ENCODE measurements around the gene H6PD.

The H6PD gene

GRCh38 chr1:9282696-9282955, 48.1 kb downstream of the H6PD start:
- no peak for TF ChIP-seq CTCF (IDR thresholded peaks at IDR 0.05; ENCODE audit: borderline replicate concordance, insufficient read depth, low read depth, low read length)

GRCh38 chr1:9284061-9284460, 49.5 kb downstream of the H6PD start:
- H3K4me3 ChIP-seq (ENCODE audit: low read depth, low read length) = no peak overlapping the region
- TF ChIP-seq CTCF (IDR thresholded peaks at IDR 0.05; ENCODE audit: borderline replicate concordance, insufficient read depth, low read depth, low read length) = no peak

More at GRCh38 chr1:9282696-9282955, 48.1 kb downstream of the H6PD start:
- H3K4me3 ChIP-seq (ENCODE audit: low read depth, low read length) = no peak overlapping the region

GRCh38 chr1:9286556-9286955, 52.0 kb downstream of the H6PD start:
- no peak for TF ChIP-seq CTCF (IDR thresholded peaks at IDR 0.05; ENCODE audit: borderline replicate concordance, insufficient read depth, low read depth, low read length)
- H3K4me3 ChIP-seq (ENCODE audit: low read depth, low read length) = no peak overlapping the region

- H3K4me3 ChIP-seq (ENCODE audit: low read depth, low read length) = no peak overlapping the region
- TF ChIP-seq CTCF (IDR thresholded peaks at IDR 0.05; ENCODE audit: borderline replicate concordance, insufficient read depth, low read depth, low read length) = peak; percentile 79
Measured at GRCh38 chr1:9289090-9289534, 54.5 kb downstream of the H6PD start.

GRCh38 chr1:9289711-9290485, 55.3 kb downstream of the H6PD start:
- no peak for TF ChIP-seq CTCF (IDR thresholded peaks at IDR 0.05; ENCODE audit: borderline replicate concordance, insufficient read depth, low read depth, low read length)
- H3K4me3 ChIP-seq (ENCODE audit: low read depth, low read length) = no peak overlapping the region

- no peak overlapping the region for H3K4me3 ChIP-seq (ENCODE audit: low read depth, low read length)
- no peak for TF ChIP-seq CTCF (IDR thresholded peaks at IDR 0.05; ENCODE audit: borderline replicate concordance, insufficient read depth, low read depth, low read length)
Measured at GRCh38 chr1:9291914-9292360, 57.4 kb downstream of the H6PD start.
